ENCODE measurements around the gene CCNL2. TPM values are rescaled to one million over a fixed set of nuclear protein-coding genes. Genes with fewer than 3 reads are reported as not detected.

The CCNL2 gene
- total RNA-seq, 1 donor from 2014 or later: 319 TPM

DNA sequence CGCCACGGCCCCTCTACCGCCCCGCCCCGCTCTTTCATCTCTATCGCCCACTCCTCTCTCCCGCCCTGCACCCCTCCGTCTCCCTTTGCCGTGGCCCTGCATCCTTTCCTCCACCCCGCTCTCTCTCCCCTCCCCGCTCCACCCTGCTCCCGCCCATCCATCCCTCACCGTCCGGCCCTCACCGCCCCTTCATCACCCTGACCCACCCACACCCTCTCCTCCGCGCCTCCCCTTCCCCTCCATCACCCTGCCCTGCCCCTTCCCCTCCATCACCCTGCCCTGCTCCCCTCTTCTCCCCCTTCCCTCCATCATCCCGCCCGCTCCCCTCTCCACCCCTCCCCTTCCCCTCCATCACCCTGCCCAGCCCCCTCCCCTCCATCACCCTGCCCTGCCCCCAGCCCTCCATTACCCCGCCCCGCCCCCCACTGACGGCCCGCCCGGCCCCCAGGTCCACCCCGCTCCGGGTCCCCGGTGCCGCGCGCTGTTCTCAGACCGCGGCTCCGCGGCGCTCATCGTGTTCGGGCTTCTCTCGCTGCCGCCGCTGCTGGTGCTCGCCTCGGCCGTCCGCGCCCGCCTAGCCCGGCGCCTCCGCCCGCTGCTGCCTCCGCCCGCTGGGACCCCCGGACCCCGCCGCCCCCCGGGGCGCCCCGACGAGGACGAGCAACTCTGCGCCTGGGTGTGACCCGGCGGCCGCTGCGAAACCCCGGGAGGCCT lies 28.1 kb upstream of the CCNL2 start:
- H3K4me1 ChIP-seq: peaks cover 40% of the 10 kb centered on the region
- H3K9me3 ChIP-seq: no peaks in the 10 kb centered on the region
- H3K4me3 ChIP-seq: peak overlapping the region; percentile 44 to 49
- no peaks in the 10 kb centered on the region for H3K27me3 ChIP-seq
- intact Hi-C loops (cut with DNase I): no loop called here
- H3K27ac ChIP-seq: peak overlapping the region; percentile 75
- peak in 1 of 2 donors; percentile 100 for DNase-seq (ENCODE audit: extremely low spot score in 2 of 2)
- TF ChIP-seq POLR2AphosphoS5 (IDR thresholded peaks at IDR 0.05; ENCODE audit: insufficient read depth in 1 of 2, low read depth in 1 of 2): no peak
- H3K36me3 ChIP-seq: no peaks in the 10 kb centered on the region

DNA sequence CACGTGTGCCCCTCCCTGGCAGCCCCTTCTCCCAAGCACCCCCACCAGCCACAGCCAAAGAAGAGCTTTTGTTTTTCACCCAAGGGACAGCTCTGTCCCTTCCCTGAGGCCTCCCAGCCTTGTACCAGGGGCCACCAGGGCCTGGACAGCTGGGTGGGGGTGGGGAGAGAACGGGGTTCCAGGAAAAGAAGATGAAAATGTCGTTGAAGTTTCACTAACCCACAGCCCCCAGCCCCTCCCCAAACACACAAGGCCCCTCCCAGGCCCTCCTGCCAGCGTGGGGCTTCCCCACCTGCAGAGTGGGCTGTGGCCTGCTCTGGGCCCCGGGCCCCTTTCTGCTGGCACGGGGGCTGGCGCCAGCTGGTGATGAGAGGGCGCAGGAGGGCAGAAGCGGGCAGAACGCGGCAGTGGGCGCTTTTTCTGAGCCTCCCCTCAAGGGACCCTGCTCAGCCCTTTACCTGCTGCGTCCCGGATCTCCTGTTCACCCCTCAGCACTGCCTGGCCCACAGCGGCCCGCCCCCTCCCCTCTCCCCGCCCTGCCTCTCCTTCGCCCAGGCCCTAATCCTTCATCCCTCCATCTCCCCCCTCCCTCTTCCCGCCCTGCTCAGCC lies 27.5 kb upstream of the CCNL2 start:
- TF ChIP-seq POLR2AphosphoS5 (IDR thresholded peaks at IDR 0.05; ENCODE audit: insufficient read depth in 1 of 2, low read depth in 1 of 2) (no peak), POLR2A (IDR thresholded peaks at IDR 0.05) (no peak)
- TF ChIP-seq, protein P1, sequence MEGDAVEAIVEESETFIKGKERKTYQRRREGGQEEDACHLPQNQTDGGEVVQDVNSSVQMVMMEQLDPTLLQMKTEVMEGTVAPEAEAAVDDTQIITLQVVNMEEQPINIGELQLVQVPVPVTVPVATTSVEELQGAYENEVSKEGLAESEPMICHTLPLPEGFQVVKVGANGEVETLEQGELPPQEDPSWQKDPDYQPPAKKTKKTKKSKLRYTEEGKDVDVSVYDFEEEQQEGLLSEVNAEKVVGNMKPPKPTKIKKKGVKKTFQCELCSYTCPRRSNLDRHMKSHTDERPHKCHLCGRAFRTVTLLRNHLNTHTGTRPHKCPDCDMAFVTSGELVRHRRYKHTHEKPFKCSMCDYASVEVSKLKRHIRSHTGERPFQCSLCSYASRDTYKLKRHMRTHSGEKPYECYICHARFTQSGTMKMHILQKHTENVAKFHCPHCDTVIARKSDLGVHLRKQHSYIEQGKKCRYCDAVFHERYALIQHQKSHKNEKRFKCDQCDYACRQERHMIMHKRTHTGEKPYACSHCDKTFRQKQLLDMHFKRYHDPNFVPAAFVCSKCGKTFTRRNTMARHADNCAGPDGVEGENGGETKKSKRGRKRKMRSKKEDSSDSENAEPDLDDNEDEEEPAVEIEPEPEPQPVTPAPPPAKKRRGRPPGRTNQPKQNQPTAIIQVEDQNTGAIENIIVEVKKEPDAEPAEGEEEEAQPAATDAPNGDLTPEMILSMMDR (IDR thresholded peaks at IDR 0.05): no peak
- intact Hi-C loops (cut with DNase I): no loop called here
- peaks cover 40% of the 10 kb centered on the region for H3K4me1 ChIP-seq
- H3K27ac ChIP-seq: no peak overlapping the region
- no peaks in the 10 kb centered on the region for H3K9me3 ChIP-seq
- H3K27me3 ChIP-seq: no peaks in the 10 kb centered on the region
- no peaks in the 10 kb centered on the region for H3K36me3 ChIP-seq
- no peak overlapping the region for H3K4me3 ChIP-seq
- DNase-seq (ENCODE audit: extremely low spot score in 2 of 2): no peak

DNA sequence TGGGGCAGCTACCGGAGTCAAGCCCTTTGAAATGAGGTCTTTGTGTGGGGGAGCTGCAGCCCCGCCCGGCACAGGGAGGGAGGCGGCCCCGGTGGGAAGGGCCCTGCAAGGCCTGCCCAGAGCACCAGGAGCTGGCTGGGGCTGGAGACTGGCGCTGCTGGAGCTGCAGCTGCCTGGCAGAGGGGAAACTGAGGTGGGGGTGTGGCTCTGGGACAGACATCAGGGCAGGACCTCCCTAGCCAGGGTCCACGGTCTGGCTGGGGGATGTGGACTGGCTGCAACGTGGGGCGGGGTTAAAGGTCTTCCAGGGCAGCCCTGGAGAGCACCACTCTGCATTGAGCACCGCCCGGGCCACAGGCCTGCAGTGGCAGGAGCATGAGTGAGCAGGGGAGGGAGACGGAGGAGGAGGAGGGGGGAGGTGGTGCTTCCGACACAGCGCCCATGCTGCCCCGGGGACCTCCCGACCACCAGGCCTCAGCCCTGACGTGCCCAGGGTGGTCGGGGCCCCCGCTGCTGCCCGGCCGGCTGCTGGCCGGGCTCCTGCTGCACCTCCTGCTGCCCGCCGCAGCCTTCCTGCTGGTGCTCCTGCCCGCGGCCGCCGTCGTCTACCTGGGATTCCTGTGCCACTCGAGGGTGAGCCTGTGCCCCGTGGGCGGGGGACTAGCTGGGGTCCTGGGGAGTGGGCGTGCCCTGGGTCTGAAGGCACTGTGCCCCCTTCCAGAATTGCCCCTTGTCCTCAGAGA lies 26.8 kb upstream of the CCNL2 start:
- intact Hi-C loops (cut with DNase I): no loop called here
- no peaks in the 10 kb centered on the region for H3K36me3 ChIP-seq

DNA sequence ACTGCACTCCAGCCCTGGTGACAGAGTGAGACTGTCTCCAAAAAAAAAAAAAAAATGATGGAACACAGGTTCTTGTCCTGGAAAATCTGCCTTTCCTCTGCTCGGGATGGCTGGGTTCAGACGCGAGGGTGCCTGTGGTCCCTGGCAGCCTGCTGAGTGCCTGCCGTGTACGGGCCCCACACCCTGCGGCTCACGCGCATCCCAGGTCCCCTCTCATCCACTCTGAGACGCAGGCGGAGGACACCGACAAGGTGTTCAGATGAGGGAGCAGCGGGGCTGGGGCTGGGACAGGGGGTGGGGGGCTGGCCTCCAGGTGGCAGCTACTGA lies 26.3 kb upstream of the CCNL2 start:
- TF ChIP-seq POLR2AphosphoS5 (IDR thresholded peaks at IDR 0.05; ENCODE audit: insufficient read depth in 1 of 2, low read depth in 1 of 2) (no peak), POLR2A (IDR thresholded peaks at IDR 0.05) (no peak)
- TF ChIP-seq, protein P1 (IDR thresholded peaks at IDR 0.05): no peak
- DNase-seq (ENCODE audit: extremely low spot score in 2 of 2): no peak
- no peaks in the 10 kb centered on the region for H3K27me3 ChIP-seq
- intact Hi-C loops (cut with DNase I): no loop called here
- H3K4me3 ChIP-seq: no peak overlapping the region
- no peaks in the 10 kb centered on the region for H3K9me3 ChIP-seq
- H3K27ac ChIP-seq: no peak overlapping the region
- H3K4me1 ChIP-seq: peaks cover 40% of the 10 kb centered on the region
- H3K36me3 ChIP-seq: no peaks in the 10 kb centered on the region

More for the DNA sequence above, 26.8 kb upstream of the CCNL2 start:
- H3K4me1 ChIP-seq: peaks cover 40% of the 10 kb centered on the region
- no peak for TF ChIP-seq POLR2AphosphoS5 (IDR thresholded peaks at IDR 0.05; ENCODE audit: insufficient read depth in 1 of 2, low read depth in 1 of 2)
- TF ChIP-seq, protein P1 (IDR thresholded peaks at IDR 0.05): no peak
- no peak for TF ChIP-seq POLR2A (IDR thresholded peaks at IDR 0.05)
- no peak overlapping the region for H3K27ac ChIP-seq
- no peaks in the 10 kb centered on the region for H3K27me3 ChIP-seq
- H3K4me3 ChIP-seq: no peak overlapping the region
- H3K9me3 ChIP-seq: no peaks in the 10 kb centered on the region
- DNase-seq (ENCODE audit: extremely low spot score in 2 of 2): no peak

DNA sequence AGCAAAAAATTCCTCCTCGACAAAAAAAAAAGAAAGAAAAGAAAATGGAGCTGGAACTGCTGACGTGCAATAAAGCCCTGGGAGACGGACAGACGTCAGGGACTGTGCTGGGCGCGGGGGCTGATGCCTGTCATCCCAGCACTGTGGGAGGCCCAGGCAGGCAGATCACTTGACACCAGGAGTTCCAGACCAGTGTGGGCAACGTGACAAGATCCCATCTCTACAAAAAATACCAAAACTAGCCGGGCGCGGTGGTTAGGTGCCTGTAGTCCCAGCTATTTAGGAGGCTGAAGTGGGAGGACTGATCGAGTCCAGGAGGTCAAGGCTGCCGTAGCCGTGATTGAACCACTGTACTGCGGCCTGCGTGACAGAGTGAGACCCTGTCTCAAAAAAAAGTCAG lies 25.6 kb upstream of the CCNL2 start:
- Histone ChIP-seq H3K36me3 (no peaks in the 10 kb centered on the region), H3K4me3 (no peak overlapping the region), H3K27ac (no peak overlapping the region), H3K9me3 (no peaks in the 10 kb centered on the region), H3K4me1 (peaks cover 36% of the 10 kb centered on the region), H3K27me3 (no peaks in the 10 kb centered on the region)
- DNase-seq (ENCODE audit: extremely low spot score in 2 of 2): no peak
- TF ChIP-seq POLR2A (IDR thresholded peaks at IDR 0.05) (no peak), POLR2AphosphoS5 (IDR thresholded peaks at IDR 0.05; ENCODE audit: insufficient read depth in 1 of 2, low read depth in 1 of 2) (no peak)
- TF ChIP-seq, protein P1 (IDR thresholded peaks at IDR 0.05): no peak
- intact Hi-C loops (cut with DNase I): no loop called here

Measured in vagina (tissue), 2 donors.